H1 (cell line): ENCODE measurements around the gene DHX29. TPM values are rescaled to one million over a fixed set of nuclear protein-coding genes. Genes with fewer than 3 reads are reported as not detected.

ENCODE experiments used
- CTCF ChIA-PET: fragments of 300-600 bp; sonication (Branson Sonifier 250); formaldehyde crosslinking; loops from one replicate; lab custom pipeline; 2021; ENCODE audit not compliant: partially characterized antibody; lab: Charles Lee
- POLR2A ChIA-PET: fragments of 300-600 bp; sonication (Branson Sonifier 250); formaldehyde crosslinking; loops from one replicate; lab custom pipeline; 2021; ENCODE audit warnings: inconsistent platforms; ENCODE audit not compliant: partially characterized antibody; lab: Charles Lee
- DNase-seq, 2 experiments: peaks; one replicate each; pipeline versions ENCODE4 v3.0.0 to v3.0.0-alpha.2; 2010 to 2022; ENCODE audit warnings: low spot score in 2 of 2, low read depth in 1 of 2, mixed read lengths in 1 of 2
- FAIRE-seq: peaks from 2 replicates; lab custom pipeline; 2011; peaks lifted over from hg19 to GRCh38; lab: Jason Lieb, UNC
- H2AFZ ChIP-seq: 2 replicates; pipeline ENCODE4 v1.8.1; 2012; ENCODE audit warnings: low read length, inconsistent platforms
- H2AK5ac ChIP-seq: 2 replicates; pipeline ENCODE4 v1.6.1; 2013; ENCODE audit warnings: low read depth, low read length
- H2BK120ac ChIP-seq: replicated peaks from 2 replicates; pipeline ENCODE3; 2013; ENCODE audit warnings: low read depth, low read length, inconsistent platforms
- H2BK12ac ChIP-seq: 2 replicates; pipeline ENCODE4 v1.6.1; 2013; ENCODE audit warnings: low read depth, low read length
- H2BK15ac ChIP-seq: 2 replicates; pipeline ENCODE4 v1.6.1; 2013; ENCODE audit warnings: low read length
- H2BK20ac ChIP-seq: 2 replicates; pipeline ENCODE4 v1.6.1; 2013; ENCODE audit warnings: low read length
- H2BK5ac ChIP-seq: 2 replicates; pipeline ENCODE4 v1.6.1; 2013; ENCODE audit warnings: low read depth, low read length
- H3K14ac ChIP-seq: 2 replicates; pipeline ENCODE4 v1.6.1; 2013; ENCODE audit warnings: inconsistent platforms; ENCODE audit not compliant: insufficient read length
- H3K18ac ChIP-seq: 2 replicates; pipeline ENCODE4 v1.6.1; 2013; ENCODE audit warnings: low read length; ENCODE audit errors: extremely low read depth
- H3K23ac ChIP-seq: 2 replicates; pipeline ENCODE4 v1.6.1; 2013; ENCODE audit warnings: inconsistent platforms; ENCODE audit not compliant: insufficient read length
- H3K23me2 ChIP-seq: 2 replicates; pipeline ENCODE4 v1.6.1; 2013; ENCODE audit warnings: low read depth, low read length
- H3K27ac ChIP-seq: 2 replicates; pipeline ENCODE4 v1.6.1; 2011; ENCODE audit warnings: low read depth, low read length, inconsistent platforms
- H3K27me3 ChIP-seq, 4 experiments: replicated peaks in 1 of 4; 1 replicate in 1 of 4; 2 replicates in 3 of 4; pipeline versions ENCODE4 v1.6.1 to v1.8.1; 2011 to 2013; ENCODE audit warnings: low read length in 3 of 4, mild to moderate bottlenecking in 3 of 4, inconsistent platforms in 2 of 4, mixed read lengths in 2 of 4, moderate library complexity in 1 of 4; ENCODE audit not compliant: control insufficient read depth in 3 of 4, insufficient read depth in 3 of 4; ENCODE audit errors: extremely low read depth in 1 of 4
- H3K36me3 ChIP-seq, 4 experiments: 2 replicates each; pipeline versions ENCODE4 v1.6.1 to v1.8.1; 2011 to 2013; ENCODE audit warnings: mild to moderate bottlenecking in 4 of 4, low read length in 3 of 4, moderate library complexity in 2 of 4, control low read depth in 1 of 4, inconsistent platforms in 1 of 4; ENCODE audit not compliant: insufficient read depth in 4 of 4, control insufficient read depth in 2 of 4
- H3K4ac ChIP-seq: replicated peaks from 2 replicates; pipeline ENCODE3; 2013; ENCODE audit warnings: low read length, low read depth, mixed read lengths, inconsistent platforms; ENCODE audit not compliant: insufficient read length
- H3K4me1 ChIP-seq, 4 experiments: replicated peaks in 1 of 4; 1 replicate in 1 of 4; 2 replicates in 3 of 4; pipeline versions ENCODE4 v1.6.1 to v1.8.1; 2011 to 2013; ENCODE audit warnings: low read length in 3 of 4, inconsistent platforms in 2 of 4, mixed read lengths in 1 of 4; ENCODE audit not compliant: insufficient read depth in 4 of 4, control insufficient read depth in 3 of 4
- H3K4me2 ChIP-seq, 2 experiments: 2 replicates each; pipeline versions ENCODE4 v1.6.1 to v1.8.1; 2011 to 2013; ENCODE audit warnings: low read depth in 2 of 2, low read length in 2 of 2, control low read depth in 1 of 2, inconsistent platforms in 1 of 2, mild to moderate bottlenecking in 1 of 2; ENCODE audit not compliant: insufficient read depth in 1 of 2
- H3K4me3 ChIP-seq, 4 experiments: fragments of 200-600, 300-600 bp in 1 of 4; sonication (generic), shearing (Covaris generic), sonication (Bioruptor Twin) in 1 of 4; 2 replicates each; pipeline versions ENCODE4 v1.5.1 to v1.8.1; 2011 to 2016; ENCODE audit warnings: low read length in 4 of 4, low read depth in 3 of 4, control low read depth in 2 of 4, inconsistent platforms in 2 of 4, mild to moderate bottlenecking in 2 of 4, mixed read lengths in 1 of 4, moderate library complexity in 1 of 4; ENCODE audit not compliant: insufficient read depth in 2 of 4; ENCODE audit errors: extremely low read depth in 1 of 4
- H3K56ac ChIP-seq: replicated peaks from 2 replicates; pipeline ENCODE3; 2013; ENCODE audit warnings: low read depth, mild to moderate bottlenecking, mixed read lengths, low read length, inconsistent platforms; ENCODE audit not compliant: insufficient read length
- H3K79me1 ChIP-seq: 2 replicates; pipeline ENCODE4 v1.6.1; 2013; ENCODE audit warnings: low read depth, low read length, control low read depth
- H3K79me2 ChIP-seq, 2 experiments: 2 replicates each; pipeline versions ENCODE4 v1.6.1 to v1.8.1; 2012 to 2013; ENCODE audit warnings: low read length in 2 of 2, mild to moderate bottlenecking in 2 of 2, inconsistent platforms in 1 of 2; ENCODE audit not compliant: insufficient read depth in 2 of 2, control insufficient read depth in 1 of 2
- H3K9ac ChIP-seq, 4 experiments: replicated peaks in 1 of 4; 1 replicate in 1 of 4; 2 replicates in 3 of 4; pipeline versions ENCODE4 v1.6.1 to v1.8.1; 2011 to 2013; ENCODE audit warnings: low read depth in 3 of 4, low read length in 3 of 4, control low read depth in 2 of 4, mild to moderate bottlenecking in 2 of 4, moderate library complexity in 2 of 4, inconsistent platforms in 1 of 4; ENCODE audit errors: extremely low read depth in 1 of 4
- H3K9me3 ChIP-seq, 2 experiments: 2 replicates each; pipeline versions ENCODE4 v1.6.1 to v1.8.1; 2012 to 2013; ENCODE audit warnings: mild to moderate bottlenecking in 2 of 2, moderate library complexity in 2 of 2, control low read depth in 1 of 2, inconsistent platforms in 1 of 2, low read depth in 1 of 2, low read length in 1 of 2, mixed read lengths in 1 of 2; ENCODE audit not compliant: insufficient read depth in 2 of 2
- H4K20me1 ChIP-seq, 2 experiments: replicated peaks in 1 of 2; 2 replicates each; pipeline versions ENCODE3 to v1.8.1; 2011 to 2013; ENCODE audit warnings: inconsistent platforms in 2 of 2, low read length in 2 of 2, mild to moderate bottlenecking in 1 of 2; ENCODE audit not compliant: insufficient read depth in 2 of 2, control insufficient read depth in 1 of 2
- H4K5ac ChIP-seq: 2 replicates; pipeline ENCODE4 v1.6.1; 2013; ENCODE audit warnings: low read length, low read depth, mixed read lengths, inconsistent platforms; ENCODE audit not compliant: insufficient read length
- H4K8ac ChIP-seq: 2 replicates; pipeline ENCODE4 v1.8.0; 2013; ENCODE audit warnings: mild to moderate bottlenecking, moderate library complexity, low read length, inconsistent platforms; ENCODE audit not compliant: insufficient read depth; ENCODE audit errors: extremely low read depth
- H4K91ac ChIP-seq: replicated peaks from 2 replicates; pipeline ENCODE3; 2013; ENCODE audit warnings: low read length, mixed read lengths, inconsistent platforms; ENCODE audit not compliant: insufficient read length
- ASH2L ChIP-seq: fragments of 200-600, 300-600 bp; sonication (generic); IDR thresholded peaks from one replicate; pipeline ENCODE4 v1.7.1; 2017; ENCODE audit warnings: low read length
- CHD1 ChIP-seq: IDR thresholded peaks from 2 replicates; pipeline ENCODE4 v1.6.1; 2012; ENCODE audit warnings: low read depth, low read length, improper control_type of control experiment
- EZH2 ChIP-seq: fragments of 200-600 bp; sonication (generic); IDR thresholded peaks from 2 replicates; pipeline ENCODE4 v1.7.1; 2012; ENCODE audit warnings: low read depth, mild to moderate bottlenecking, moderate library complexity, low read length, inconsistent platforms; ENCODE audit not compliant: severe bottlenecking
- GABPA ChIP-seq: IDR thresholded peaks from 2 replicates; pipeline ENCODE4 v1.6.1; 2011; ENCODE audit warnings: mild to moderate bottlenecking, low read length, moderate library complexity, borderline replicate concordance; ENCODE audit not compliant: insufficient read depth
- GTF2F1 ChIP-seq: IDR thresholded peaks from 2 replicates; pipeline ENCODE4 v1.6.1; 2012; ENCODE audit warnings: low read depth, low read length, improper control_type of control experiment, borderline replicate concordance
- HDAC6 ChIP-seq: IDR thresholded peaks from one replicate; pipeline ENCODE4 v1.7.1; 2012; ENCODE audit warnings: low read depth, mild to moderate bottlenecking, inconsistent platforms, low read length, moderate library complexity
- JUND ChIP-seq: IDR thresholded peaks from 2 replicates; pipeline ENCODE4 v1.6.1; 2011; ENCODE audit warnings: mild to moderate bottlenecking, improper control_type of control experiment, low read length
- POU5F1 ChIP-seq: IDR thresholded peaks from 2 replicates; pipeline ENCODE4 v1.6.1; 2011; ENCODE audit warnings: low read depth, mild to moderate bottlenecking, low read length, moderate library complexity
- RBBP5 ChIP-seq: IDR thresholded peaks from 2 replicates; pipeline ENCODE4 v1.7.1; 2012; ENCODE audit warnings: low read depth, mild to moderate bottlenecking, inconsistent platforms, low read length, moderate library complexity, borderline replicate concordance
- RXRA ChIP-seq: IDR thresholded peaks from 2 replicates; pipeline ENCODE4 v1.6.1; 2011; ENCODE audit warnings: low read depth, mild to moderate bottlenecking, low read length, moderate library complexity; ENCODE audit not compliant: insufficient read depth
- TEAD4 ChIP-seq: IDR thresholded peaks from 2 replicates; pipeline ENCODE4 v1.6.1; 2012; ENCODE audit warnings: low read depth, low read length, inconsistent platforms, mixed read lengths
- polyA plus RNA-seq, 7 experiments: library from polyadenylated mRNA; depleted of rRNA in 3 of 7; stranded (reverse) in 5 of 7; unstranded in 2 of 7; fragments of >200 nt in 5 of 7; fragments of 200-250 nt in 2 of 7; gene quantifications; 1 replicate in 5 of 7; 2 replicates in 1 of 7; 4 replicates in 1 of 7; pipeline versions ENCODE4 v1.2.1 to v1.2.3, GENCODE V29; 2011 to 2013; ENCODE audit warnings: missing spikeins in 2 of 7, mixed read lengths in 2 of 7
- total RNA-seq: library from RNA; stranded (reverse); fragmentation: NEBNext Ultra II Directional; extraction: Animal tissue kit (Norgen Biotek cat#: 25700); gene quantifications from 2 replicates; pipeline ENCODE4 v1.2.1, GENCODE V29; 2021
- TF ChIP-seq, protein P1 (sequence below): IDR thresholded peaks from 2 replicates; pipeline ENCODE4 v1.6.1; 2012; ENCODE audit warnings: low read length, inconsistent platforms

DHX29 gene
- total and polyA plus RNA-seq, 2 of the 8 experiments (the other 6 are each of a cell fraction or from before 2014, with no cell fraction given), result 3.4 to 32.1 TPM

DNA sequence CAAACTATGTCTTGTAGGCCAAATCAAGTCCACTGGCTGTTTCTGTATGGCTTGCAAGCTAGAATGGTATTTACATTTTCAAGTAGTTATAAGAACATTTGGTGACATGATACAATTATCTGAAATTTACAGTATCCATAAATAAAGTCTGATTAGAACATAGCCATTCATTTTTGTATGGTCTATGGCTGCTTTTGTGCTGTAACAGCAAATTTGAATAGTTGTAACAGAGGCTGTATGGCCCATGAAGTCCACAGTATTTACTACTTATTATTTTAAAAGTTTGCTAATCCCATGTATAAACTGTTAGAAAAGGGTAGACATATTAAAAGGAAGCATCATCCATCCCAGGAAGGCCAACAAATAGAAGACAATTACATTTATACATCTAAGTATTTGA, 17.7 kb downstream of the DHX29 start:
- H2AK5ac ChIP-seq, result no peak overlapping the region

More for the DNA sequence above, 17.7 kb downstream of the DHX29 start:
- no peak for DNase-seq
- Histone ChIP-seq H3K27me3 (no peaks in the 10 kb centered on the region), H3K4ac (no peak overlapping the region), H2AFZ (no peak overlapping the region), H3K9me3 (no peaks in the 10 kb centered on the region), H4K91ac (no peak overlapping the region), H3K79me1 (no peaks in the 10 kb centered on the region), H2BK120ac (no peak overlapping the region), H3K56ac (no peak overlapping the region), H2BK15ac (no peak overlapping the region), H4K8ac (no peak overlapping the region), H4K5ac (no peak overlapping the region), H3K23me2 (no peaks in the 10 kb centered on the region), H3K4me2 (no peak overlapping the region), H2BK20ac (no peak overlapping the region), H2BK5ac (no peak overlapping the region), H2BK12ac (no peak overlapping the region), H3K14ac (no peak overlapping the region), H3K18ac (no peak overlapping the region), H3K79me2 (no peaks in the 10 kb centered on the region), H3K36me3 (peaks cover 2 to 49% (median 14%) of the 10 kb centered on the region in 4 experiments; a peak in 7 of 8 replicates), H3K4me3 (no peak overlapping the region), H3K23ac (no peak overlapping the region), H4K20me1 (no peaks in the 10 kb centered on the region), H3K4me1 (no peaks in the 10 kb centered on the region), H3K9ac (no peak overlapping the region), H3K27ac (no peak overlapping the region)
- ChIA-PET POLR2A (no interaction called here), CTCF (interaction anchor here (0.9 kb wide), 1 partner anchor 114 kb away, joined by 3 read pairs; no protein-coding TSS in a partner anchor)
- TF ChIP-seq ASH2L (no peak), GABPA (no peak), RXRA (no peak), JUND (no peak), HDAC6 (no peak), CHD1 (no peak), GTF2F1 (no peak), RBBP5 (no peak), EZH2 (no peak), TEAD4 (no peak), POU5F1 (no peak)
- TF ChIP-seq, protein P1, sequence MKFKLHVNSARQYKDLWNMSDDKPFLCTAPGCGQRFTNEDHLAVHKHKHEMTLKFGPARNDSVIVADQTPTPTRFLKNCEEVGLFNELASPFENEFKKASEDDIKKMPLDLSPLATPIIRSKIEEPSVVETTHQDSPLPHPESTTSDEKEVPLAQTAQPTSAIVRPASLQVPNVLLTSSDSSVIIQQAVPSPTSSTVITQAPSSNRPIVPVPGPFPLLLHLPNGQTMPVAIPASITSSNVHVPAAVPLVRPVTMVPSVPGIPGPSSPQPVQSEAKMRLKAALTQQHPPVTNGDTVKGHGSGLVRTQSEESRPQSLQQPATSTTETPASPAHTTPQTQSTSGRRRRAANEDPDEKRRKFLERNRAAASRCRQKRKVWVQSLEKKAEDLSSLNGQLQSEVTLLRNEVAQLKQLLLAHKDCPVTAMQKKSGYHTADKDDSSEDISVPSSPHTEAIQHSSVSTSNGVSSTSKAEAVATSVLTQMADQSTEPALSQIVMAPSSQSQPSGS, result no peak
- no peak for FAIRE-seq
